ENCODE results near the gene BATF2. TPM values are rescaled to one million over a fixed set of nuclear protein-coding genes. Genes with fewer than 3 reads are reported as not detected.
"Not testable (repeated sequence)": the region's sequence is repeated elsewhere in the genome, so short reads cannot be mapped to it uniquely, and the experiment has no call there.

Gene BATF2
- total RNA-seq, 1 donor from 2014 or later = not detected

DNA sequence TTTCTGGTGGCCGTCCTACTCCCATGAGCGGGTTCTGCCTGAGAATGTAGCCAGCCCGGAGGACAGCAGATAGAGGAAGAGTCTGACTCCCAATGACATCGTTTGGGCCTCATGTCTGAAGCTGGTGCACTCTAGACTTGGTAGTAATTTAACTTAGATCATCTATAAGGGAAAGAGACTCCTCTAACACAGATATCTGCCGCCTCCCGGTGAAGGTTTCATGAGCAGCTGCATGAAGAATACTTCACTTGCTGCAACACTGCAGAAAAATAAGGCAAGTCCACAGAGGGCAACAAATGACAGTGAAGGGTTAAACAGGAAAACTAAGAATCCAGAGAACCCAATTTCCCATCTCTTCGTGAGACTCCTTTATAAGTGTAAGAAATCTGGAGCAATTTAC lies 11.2 kb upstream of the BATF2 start:
- H3K4me3 ChIP-seq = no peak overlapping the region
- no peak for TF ChIP-seq CTCF (IDR thresholded peaks at IDR 0.05)
- TF ChIP-seq POLR2AphosphoS5 (IDR thresholded peaks at IDR 0.05; ENCODE audit: insufficient read depth in 1 of 2, low read depth in 1 of 2) = no peak
- no peak for TF ChIP-seq POLR2A (IDR thresholded peaks at IDR 0.05)
- H3K9me3 ChIP-seq = no peaks in the 10 kb centered on the region
- no peak for DNase-seq (ENCODE audit: extremely low spot score in 2 of 2)
- no peaks in the 10 kb centered on the region for H3K27me3 ChIP-seq
- peaks cover 3% of the 10 kb centered on the region for H3K4me1 ChIP-seq
- no peak overlapping the region for H3K27ac ChIP-seq
- no peaks in the 10 kb centered on the region for H3K36me3 ChIP-seq
- intact Hi-C loops (cut with DNase I) = no loop called here

GRCh38 chr11:65003968-65004367 lies 7.2 kb upstream of the BATF2 start:
- intact Hi-C loops (cut with DNase I); H3K4me1 ChIP-seq; H3K4me3 ChIP-seq; DNase-seq (ENCODE audit: extremely low spot score in 2 of 2); H3K36me3 ChIP-seq; H3K27ac ChIP-seq; H3K27me3 ChIP-seq; H3K9me3 ChIP-seq: not testable (repeated sequence)

DNA sequence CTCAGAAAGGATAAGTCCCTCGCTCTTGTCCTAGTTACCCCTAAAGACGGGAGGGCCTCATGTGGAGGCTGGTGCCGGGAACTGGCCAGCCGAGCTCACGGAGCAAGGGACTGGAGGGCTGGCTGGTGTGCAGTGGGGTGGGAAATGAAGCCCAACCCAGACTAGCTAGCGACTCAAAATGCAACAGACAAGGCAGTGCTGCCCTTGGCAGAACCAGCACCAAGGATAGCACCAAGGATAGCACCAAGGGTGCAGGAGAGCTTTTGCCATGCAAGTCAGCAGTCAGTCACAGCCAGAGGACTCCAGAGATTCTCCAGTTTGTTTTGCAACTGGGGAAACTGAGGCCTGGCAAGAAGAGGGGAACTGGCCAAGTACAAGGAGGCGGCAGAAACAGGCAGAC lies 6.5 kb upstream of the BATF2 start:
- no peaks in the 10 kb centered on the region for H3K36me3 ChIP-seq
- DNase-seq (ENCODE audit: extremely low spot score in 2 of 2) = no peak
- H3K27me3 ChIP-seq = no peaks in the 10 kb centered on the region
- H3K27ac ChIP-seq = no peak overlapping the region
- intact Hi-C loops (cut with DNase I) = no loop called here
- no peaks in the 10 kb centered on the region for H3K9me3 ChIP-seq
- no peak for TF ChIP-seq POLR2AphosphoS5 (IDR thresholded peaks at IDR 0.05; ENCODE audit: insufficient read depth in 1 of 2, low read depth in 1 of 2)
- no peak overlapping the region for H3K4me3 ChIP-seq
- H3K4me1 ChIP-seq = no peaks in the 10 kb centered on the region

DNA sequence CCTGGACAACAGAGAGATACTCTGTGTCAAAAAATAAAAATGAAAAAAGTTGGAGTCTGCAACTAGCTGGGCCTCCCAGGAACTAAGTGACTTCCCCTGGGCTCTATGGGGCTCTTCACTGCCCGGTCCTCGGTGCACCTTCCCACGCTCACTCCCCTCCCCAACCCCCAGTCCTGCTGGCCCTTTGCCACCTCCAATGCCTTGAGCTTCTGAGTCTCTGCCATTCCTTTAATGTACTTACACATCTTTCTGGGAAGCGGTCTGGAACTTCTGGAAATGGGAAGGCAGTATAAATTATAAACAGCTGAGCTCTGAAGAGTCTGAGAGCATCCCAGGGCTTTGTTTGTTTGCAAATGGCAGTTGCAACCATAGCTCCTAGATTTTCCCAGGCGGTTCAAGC lies 5.9 kb upstream of the BATF2 start:
- no peak overlapping the region for H3K4me3 ChIP-seq
- no peaks in the 10 kb centered on the region for H3K27me3 ChIP-seq
- TF ChIP-seq POLR2AphosphoS5 (IDR thresholded peaks at IDR 0.05; ENCODE audit: insufficient read depth in 1 of 2, low read depth in 1 of 2) (no peak), CTCF (IDR thresholded peaks at IDR 0.05) (no peak), POLR2A (IDR thresholded peaks at IDR 0.05) (no peak)
- no peak overlapping the region for H3K27ac ChIP-seq
- H3K4me1 ChIP-seq = no peaks in the 10 kb centered on the region
- intact Hi-C loops (cut with DNase I) = no loop called here
- no peak for DNase-seq (ENCODE audit: extremely low spot score in 2 of 2)
- no peaks in the 10 kb centered on the region for H3K36me3 ChIP-seq
- no peaks in the 10 kb centered on the region for H3K9me3 ChIP-seq

GRCh38 chr11:64999478-64999877 lies 2.7 kb upstream of the BATF2 start:
- Histone ChIP-seq H3K9me3 (no peaks in the 10 kb centered on the region), H3K4me3 (no peak overlapping the region), H3K27ac (no peak overlapping the region), H3K36me3 (no peaks in the 10 kb centered on the region), H3K4me1 (no peaks in the 10 kb centered on the region), H3K27me3 (no peaks in the 10 kb centered on the region)
- intact Hi-C loops (cut with DNase I) = no loop called here
- DNase-seq (ENCODE audit: extremely low spot score in 2 of 2) = no peak
- no peak for TF ChIP-seq POLR2A (IDR thresholded peaks at IDR 0.05)
- TF ChIP-seq POLR2AphosphoS5 (IDR thresholded peaks at IDR 0.05; ENCODE audit: insufficient read depth in 1 of 2, low read depth in 1 of 2) = no peak
- TF ChIP-seq CTCF (IDR thresholded peaks at IDR 0.05) = no peak

DNA sequence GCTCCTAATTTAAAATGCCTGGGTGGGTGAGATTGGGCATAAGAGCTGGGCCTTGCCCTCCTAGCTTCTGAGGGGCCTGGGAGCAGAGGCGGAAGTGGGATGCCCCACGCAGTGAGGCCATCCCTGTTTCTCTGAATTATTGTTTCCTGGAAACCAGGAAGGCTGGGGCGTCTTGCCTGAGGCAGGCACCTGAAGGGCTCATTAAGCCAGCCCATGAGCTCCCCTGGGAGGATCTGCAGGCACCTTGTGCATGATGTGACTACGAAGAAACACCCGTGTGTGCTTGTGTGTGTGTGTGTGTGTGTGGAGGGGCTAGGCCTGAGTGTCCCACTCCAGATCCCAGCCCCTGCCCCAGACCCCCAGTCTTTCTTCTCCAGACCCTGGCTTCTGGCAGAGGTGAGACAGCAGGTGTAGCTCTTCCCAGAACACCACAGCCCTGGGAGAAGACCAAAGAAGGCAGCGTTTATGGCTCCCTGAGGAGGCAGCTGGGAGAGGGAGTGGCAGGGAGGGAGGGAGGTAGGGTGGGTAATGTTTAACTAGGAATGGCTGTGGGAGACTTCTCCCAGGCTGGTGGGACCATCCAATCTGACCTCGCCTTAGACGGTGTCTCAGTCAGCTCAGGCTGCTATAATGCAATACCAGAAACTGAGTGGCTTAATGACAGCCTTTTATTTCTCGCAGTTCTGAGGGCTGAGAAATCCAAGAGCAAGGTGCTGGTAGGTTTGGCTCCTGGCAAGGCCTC lies 2.1 kb upstream of the BATF2 start:
- TF ChIP-seq POLR2AphosphoS5 (IDR thresholded peaks at IDR 0.05; ENCODE audit: insufficient read depth in 1 of 2, low read depth in 1 of 2) (no peak), CTCF (IDR thresholded peaks at IDR 0.05) (no peak), POLR2A (IDR thresholded peaks at IDR 0.05) (no peak)
- Histone ChIP-seq H3K27me3 (no peaks in the 10 kb centered on the region), H3K4me3 (no peak overlapping the region), H3K36me3 (no peaks in the 10 kb centered on the region), H3K27ac (no peak overlapping the region), H3K9me3 (no peaks in the 10 kb centered on the region), H3K4me1 (no peaks in the 10 kb centered on the region)
- no peak for DNase-seq (ENCODE audit: extremely low spot score in 2 of 2)
- intact Hi-C loops (cut with DNase I) = no loop called here

All from vagina (tissue), 2 donors.